ENCODE results near the gene PRDX2. TPM values are rescaled to one million over a fixed set of nuclear protein-coding genes. Genes with fewer than 3 reads are reported as not detected.
A peak's percentile ranks its signal among the peaks of the same experiment; 100 is the strongest.
"Not testable (repeated sequence)": the region's sequence is repeated elsewhere in the genome, so short reads cannot be mapped to it uniquely, and the experiment has no call there.

Gene PRDX2
- total RNA-seq, 1 donor from 2014 or later: 280 TPM

DNA sequence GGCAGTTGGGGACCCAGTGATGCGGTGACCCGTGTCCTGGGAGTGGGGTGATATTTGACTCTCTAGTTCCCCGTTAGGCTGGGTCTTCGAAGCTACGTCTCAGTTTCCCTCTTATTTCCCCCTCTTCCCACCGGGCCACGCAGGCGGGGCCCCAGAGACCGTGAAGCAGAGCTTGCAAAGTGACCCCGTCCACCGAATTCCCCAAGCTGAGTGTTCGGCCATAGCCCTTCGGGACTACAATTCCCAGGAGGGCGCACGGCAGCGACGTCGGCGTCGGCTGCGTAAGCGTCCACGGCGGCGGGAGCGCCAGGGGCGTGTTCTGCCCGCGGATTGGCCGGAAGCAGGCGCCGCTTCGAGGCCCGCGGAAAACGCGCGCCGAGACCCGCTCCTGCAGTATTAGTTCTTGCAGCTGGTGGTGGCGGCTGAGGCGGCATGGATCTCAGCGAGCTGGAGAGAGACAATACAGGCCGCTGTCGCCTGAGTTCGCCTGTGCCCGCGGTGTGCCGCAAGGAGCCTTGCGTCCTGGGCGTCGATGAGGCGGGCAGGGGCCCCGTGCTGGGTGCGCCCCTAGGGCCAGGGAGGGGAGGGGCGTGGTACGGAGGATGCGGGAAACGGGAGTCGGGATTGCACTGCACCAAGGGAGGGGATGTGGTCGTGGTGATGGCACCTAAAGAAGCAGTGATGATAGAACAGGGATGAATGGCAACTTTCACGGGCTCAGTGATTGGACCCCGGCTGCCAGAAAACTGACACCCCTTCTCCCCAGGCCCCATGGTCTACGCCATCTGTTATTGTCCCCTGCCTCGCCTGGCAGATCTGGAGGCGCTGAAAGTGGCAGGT, 4.9 kb upstream of the PRDX2 start, which contains the start of gene RNASEH2A:
RNASEH2A (plus strand) TSS at position 343 of the 840 bp plus-strand sequence; CDS start at position 433, 90 bp downstream.
- no peaks in the 10 kb centered on the region for H3K27me3 Mint-ChIP-seq (ENCODE audit: insufficient read depth)
- peak within 1 kb of the TSS; percentile 89 for H3K27ac Mint-ChIP-seq
- peak within 1 kb of the TSS; percentile 96 for H3K4me3 Mint-ChIP-seq
- peak; percentile 89 for DNase-seq (ENCODE audit: low spot score)
- intact Hi-C loops (cut with micrococcal nuclease): loop anchor here (1.0 to 5.0 kb wide), 4 partner anchors 40 to 110 kb away; partner anchors contain the start of genes DNASE2, FBXW9 and GET3
- H3K36me3 Mint-ChIP-seq (ENCODE audit: low read depth): peaks cover 8% of the 10 kb centered on the region
- H3K4me1 Mint-ChIP-seq (ENCODE audit: low read depth): peaks cover 17% of the 10 kb centered on the region
- no peaks in the 10 kb centered on the region for H3K9me3 Mint-ChIP-seq

DNA sequence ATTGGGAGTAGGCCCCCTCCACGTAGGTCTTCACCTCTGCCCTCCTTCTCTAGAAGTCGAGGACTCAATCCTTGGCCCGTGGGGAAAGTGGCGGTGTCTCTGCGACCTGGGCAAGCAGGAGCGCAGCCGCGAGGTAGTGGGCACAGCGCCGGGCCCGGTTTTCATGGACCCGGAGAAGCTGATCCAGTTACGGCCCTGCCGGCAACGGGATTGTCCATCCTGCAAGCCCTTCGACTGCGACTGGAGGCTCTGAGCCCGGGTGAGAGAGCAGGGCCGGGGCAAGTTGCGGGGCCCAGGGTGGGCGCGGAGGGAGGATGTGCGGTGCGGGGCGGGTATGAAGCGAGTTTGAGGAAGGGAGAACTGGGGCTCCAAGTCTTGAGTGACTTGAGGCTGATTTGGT, 2.5 kb upstream of the PRDX2 start:
- intact Hi-C loops (cut with micrococcal nuclease): no loop called here
- DNase-seq (ENCODE audit: low spot score): no peak
- H3K4me3 Mint-ChIP-seq: no peak overlapping the region
- H3K36me3 Mint-ChIP-seq (ENCODE audit: low read depth): peaks cover 18% of the 10 kb centered on the region
- peaks cover 27% of the 10 kb centered on the region for H3K4me1 Mint-ChIP-seq (ENCODE audit: low read depth)
- no peaks in the 10 kb centered on the region for H3K9me3 Mint-ChIP-seq
- no peak overlapping the region for H3K27ac Mint-ChIP-seq
- no peaks in the 10 kb centered on the region for H3K27me3 Mint-ChIP-seq (ENCODE audit: insufficient read depth)

- Mint-ChIP-seq H3K27me3 (ENCODE audit: insufficient read depth) (no peaks in the 10 kb centered on the region), H3K9me3 (no peaks in the 10 kb centered on the region), H3K4me1 (ENCODE audit: low read depth) (peaks cover 27% of the 10 kb centered on the region), H3K27ac (peak overlapping the region; percentile 68), H3K4me3 (peak overlapping the region; percentile 87), H3K36me3 (ENCODE audit: low read depth) (peaks cover 15% of the 10 kb centered on the region)
- DNase-seq (ENCODE audit: low spot score): no peak
- intact Hi-C loops (cut with micrococcal nuclease): no loop called here
Observed at GRCh38 chr19:12802267-12803106, 887 bp upstream of the PRDX2 start.

DNA sequence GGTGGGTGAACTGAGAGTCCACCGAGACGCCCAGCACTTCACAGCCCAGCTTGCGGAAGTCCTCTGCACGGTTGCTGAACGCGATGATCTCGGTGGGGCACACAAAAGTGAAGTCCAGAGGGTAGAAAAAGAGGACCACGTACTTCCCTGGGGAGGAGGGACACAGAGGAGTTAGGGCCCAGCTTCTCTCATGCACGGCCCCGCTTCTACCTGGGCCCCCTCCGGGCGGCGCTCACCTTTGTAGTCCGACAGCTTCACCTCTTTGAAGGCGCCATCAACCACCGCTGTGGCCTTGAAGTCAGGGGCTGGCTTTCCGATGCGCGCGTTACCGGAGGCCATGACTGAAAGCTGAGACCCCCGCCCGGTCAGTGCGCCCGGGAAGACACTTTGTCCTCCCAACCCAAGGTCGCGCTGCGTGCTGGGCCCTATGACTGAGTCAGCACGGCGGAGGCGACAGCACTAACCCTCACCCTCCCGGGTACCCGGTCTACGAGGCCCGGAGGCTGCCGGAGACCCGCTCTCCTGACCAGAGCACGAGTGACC, 606 bp downstream of the PRDX2 start:
- Mint-ChIP-seq H3K4me1 (ENCODE audit: low read depth) (peaks cover 29% of the 10 kb centered on the region), H3K27me3 (ENCODE audit: insufficient read depth) (no peaks in the 10 kb centered on the region), H3K9me3 (no peaks in the 10 kb centered on the region), H3K4me3 (peak overlapping the region; percentile 87), H3K36me3 (ENCODE audit: low read depth) (peaks cover 17% of the 10 kb centered on the region), H3K27ac (peak overlapping the region; percentile 80)
- DNase-seq (ENCODE audit: low spot score): no peak
- intact Hi-C loops (cut with micrococcal nuclease): no loop called here

- Mint-ChIP-seq H3K36me3 (ENCODE audit: low read depth) (peaks cover 17% of the 10 kb centered on the region), H3K27ac (peak overlapping the region; percentile 80), H3K9me3 (no peaks in the 10 kb centered on the region), H3K4me1 (ENCODE audit: low read depth) (peaks cover 32% of the 10 kb centered on the region), H3K27me3 (ENCODE audit: insufficient read depth) (no peaks in the 10 kb centered on the region), H3K4me3 (peak overlapping the region; percentile 87)
- no peak for DNase-seq (ENCODE audit: low spot score)
- intact Hi-C loops (cut with micrococcal nuclease): no loop called here
Observed at GRCh38 chr19:12800466-12800770, 1.2 kb downstream of the PRDX2 start.

DNA sequence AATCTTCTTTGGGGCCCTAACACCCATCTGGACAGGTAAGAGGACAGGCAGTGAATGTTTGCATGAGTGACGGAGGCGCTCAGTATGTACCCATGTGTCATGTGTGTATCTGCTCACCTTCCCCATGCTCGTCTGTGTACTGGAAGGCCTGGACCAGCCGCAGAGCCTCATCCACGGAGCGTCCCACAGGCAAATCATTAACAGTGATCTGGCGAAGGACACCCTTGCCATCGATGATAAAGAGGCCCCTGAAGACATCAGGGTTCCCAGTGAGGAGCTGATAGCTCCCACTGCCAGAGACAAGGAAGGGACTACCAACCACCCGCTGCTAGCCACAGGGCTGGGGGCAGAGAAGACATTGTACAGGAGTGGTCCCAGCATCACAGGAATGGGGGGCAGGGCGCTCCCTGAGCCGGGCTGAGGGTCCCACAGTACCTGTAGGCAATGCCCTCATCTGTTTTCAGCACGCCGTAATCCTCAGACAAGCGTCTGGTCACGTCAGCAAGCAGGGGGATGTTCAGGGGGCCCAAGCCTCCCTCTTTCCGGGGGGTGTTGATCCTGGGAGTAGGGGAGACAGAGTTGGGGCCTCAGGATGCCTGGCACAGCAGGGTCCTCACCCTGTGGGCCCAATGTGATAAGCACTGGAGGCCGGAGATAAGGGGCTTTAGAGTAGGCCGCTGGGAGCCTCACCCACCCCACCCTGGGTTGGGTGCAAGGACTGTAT, 1.7 kb downstream of the PRDX2 start:
- Mint-ChIP-seq H3K9me3 (no peaks in the 10 kb centered on the region), H3K27me3 (ENCODE audit: insufficient read depth) (no peaks in the 10 kb centered on the region), H3K4me1 (ENCODE audit: low read depth) (peaks cover 33% of the 10 kb centered on the region), H3K27ac (no peak overlapping the region), H3K4me3 (peak overlapping the region; percentile 87), H3K36me3 (ENCODE audit: low read depth) (peaks cover 17% of the 10 kb centered on the region)
- DNase-seq (ENCODE audit: low spot score): no peak
- intact Hi-C loops (cut with micrococcal nuclease): no loop called here

- H3K27ac Mint-ChIP-seq; DNase-seq (ENCODE audit: low spot score); intact Hi-C loops (cut with micrococcal nuclease); H3K4me3 Mint-ChIP-seq; H3K9me3 Mint-ChIP-seq; H3K27me3 Mint-ChIP-seq (ENCODE audit: insufficient read depth): not testable (repeated sequence)
- peaks cover 41% of the 10 kb centered on the region for H3K4me1 Mint-ChIP-seq (ENCODE audit: low read depth)
- peaks cover 27% of the 10 kb centered on the region for H3K36me3 Mint-ChIP-seq (ENCODE audit: low read depth)
Observed at GRCh38 chr19:12797607-12798006, 4.0 kb downstream of the PRDX2 start.

DNA sequence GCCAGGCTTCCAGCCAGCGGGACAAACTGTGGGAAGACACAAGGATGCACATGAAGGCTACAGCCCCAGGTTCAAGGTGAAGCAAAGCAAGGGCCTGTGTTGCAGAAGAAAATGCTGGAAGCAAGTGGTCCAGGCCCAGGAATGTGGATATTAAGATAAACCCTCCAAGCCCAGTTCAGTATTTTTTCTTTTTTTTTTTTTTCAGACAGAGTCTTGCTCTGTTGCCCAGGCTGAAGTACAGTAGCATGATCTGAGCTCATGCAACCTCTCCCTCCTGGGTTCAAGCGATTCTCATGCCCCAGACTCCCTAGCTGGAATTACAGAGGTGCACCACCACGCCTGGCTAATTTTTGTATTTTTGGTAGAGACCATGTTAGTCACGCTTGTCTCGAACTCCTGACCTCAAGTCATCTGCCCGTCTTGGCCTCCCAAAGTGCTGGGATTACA, 4.4 kb downstream of the PRDX2 start:
- no peak for DNase-seq (ENCODE audit: low spot score)
- H3K4me1 Mint-ChIP-seq (ENCODE audit: low read depth): peaks cover 37% of the 10 kb centered on the region
- H3K4me3 Mint-ChIP-seq: no peak overlapping the region
- intact Hi-C loops (cut with micrococcal nuclease): no loop called here
- peaks cover 29% of the 10 kb centered on the region for H3K36me3 Mint-ChIP-seq (ENCODE audit: low read depth)
- no peaks in the 10 kb centered on the region for H3K9me3 Mint-ChIP-seq
- H3K27ac Mint-ChIP-seq: no peak overlapping the region
- H3K27me3 Mint-ChIP-seq (ENCODE audit: insufficient read depth): no peaks in the 10 kb centered on the region

GRCh38 chr19:12796146-12797071, 5.2 kb downstream of the PRDX2 start:
- intact Hi-C loops (cut with micrococcal nuclease): loop anchor here (1.0 kb wide), 4 partner anchors 19 to 51 kb away; no protein-coding TSS in a partner anchor
- Mint-ChIP-seq H3K9me3 (no peaks in the 10 kb centered on the region), H3K4me3 (peak overlapping the region; percentile 72), H3K27me3 (ENCODE audit: insufficient read depth) (no peaks in the 10 kb centered on the region), H3K4me1 (ENCODE audit: low read depth) (peaks cover 35% of the 10 kb centered on the region), H3K36me3 (ENCODE audit: low read depth) (peaks cover 29% of the 10 kb centered on the region), H3K27ac (peak overlapping the region; percentile 88)
- peak; percentile 75 for DNase-seq (ENCODE audit: low spot score)

DNA sequence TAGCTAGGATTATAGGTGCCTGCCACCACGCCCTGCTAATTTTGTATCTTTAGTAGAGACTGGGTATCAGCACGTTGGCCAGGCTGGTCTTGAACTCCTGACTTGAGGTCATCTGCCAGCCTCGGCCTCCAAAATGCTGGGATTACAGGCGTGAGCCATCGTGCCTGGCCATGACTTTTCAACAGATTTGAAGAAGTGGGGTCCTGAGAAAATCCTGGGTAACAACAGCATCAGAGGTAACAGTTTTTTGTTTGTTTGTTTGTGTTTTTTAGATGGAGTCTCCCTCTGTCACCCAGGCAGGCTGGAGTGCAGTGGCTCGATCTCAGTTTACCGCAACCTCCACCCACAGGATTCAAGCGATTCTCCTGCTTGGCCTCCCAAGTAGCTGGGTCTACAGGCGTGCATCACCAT, 6.6 kb downstream of the PRDX2 start:
- H3K27ac Mint-ChIP-seq: peak overlapping the region; percentile 96
- no peaks in the 10 kb centered on the region for H3K9me3 Mint-ChIP-seq
- H3K27me3 Mint-ChIP-seq (ENCODE audit: insufficient read depth): no peaks in the 10 kb centered on the region
- peaks cover 24% of the 10 kb centered on the region for H3K36me3 Mint-ChIP-seq (ENCODE audit: low read depth)
- H3K4me3 Mint-ChIP-seq: peak overlapping the region; percentile 85
- DNase-seq (ENCODE audit: low spot score): no peak
- intact Hi-C loops (cut with micrococcal nuclease): loop anchor here (1.0 to 5.0 kb wide), 2 partner anchors 75 to 1708 kb away; partner anchors contain the start of gene LDLR
- peaks cover 36% of the 10 kb centered on the region for H3K4me1 Mint-ChIP-seq (ENCODE audit: low read depth)

DNA sequence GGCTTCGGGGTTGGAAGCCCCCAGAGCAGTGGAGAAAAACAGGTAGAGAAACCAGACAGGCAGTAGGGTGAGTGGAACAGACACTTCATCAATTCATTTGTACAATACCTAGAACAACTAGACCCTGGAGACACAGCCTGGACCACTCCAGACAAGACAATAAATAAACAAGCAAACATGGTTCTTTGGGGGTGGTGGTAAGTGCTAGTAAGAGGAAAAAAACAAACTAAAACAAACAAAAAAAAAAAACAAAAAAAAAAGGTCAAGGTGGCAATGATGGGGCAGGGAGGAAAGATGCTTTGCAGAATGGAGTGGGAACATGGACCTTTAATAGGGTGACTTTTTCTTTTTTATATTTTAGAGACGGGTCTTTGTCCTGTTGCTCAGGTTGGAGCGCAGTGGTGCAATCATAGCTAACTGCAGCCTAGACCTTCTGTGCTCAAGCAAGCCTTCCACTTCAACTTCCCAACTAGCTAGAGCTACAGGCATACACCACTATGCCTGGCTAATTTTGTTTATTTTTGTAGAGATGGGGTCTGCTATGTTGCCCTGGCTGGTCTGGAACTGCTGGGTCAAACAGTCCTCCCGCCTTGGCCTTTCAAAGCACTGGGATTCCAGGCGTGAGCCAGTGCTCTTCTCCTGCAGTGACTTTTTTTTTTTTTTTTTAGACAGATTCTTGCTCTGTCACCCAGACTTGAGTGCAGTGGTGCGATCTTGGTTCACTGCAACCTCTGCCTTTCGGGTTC, 7.2 kb downstream of the PRDX2 start:
- peak overlapping the region; percentile 85 for H3K4me3 Mint-ChIP-seq
- H3K9me3 Mint-ChIP-seq: no peaks in the 10 kb centered on the region
- intact Hi-C loops (cut with micrococcal nuclease): loop anchor here (1.0 to 5.0 kb wide), 2 partner anchors 74 to 1707 kb away; partner anchors contain the start of gene LDLR

More for the DNA sequence above, 7.2 kb downstream of the PRDX2 start:
- Mint-ChIP-seq H3K4me1 (ENCODE audit: low read depth) (peaks cover 36% of the 10 kb centered on the region), H3K36me3 (ENCODE audit: low read depth) (peaks cover 19% of the 10 kb centered on the region), H3K27me3 (ENCODE audit: insufficient read depth) (no peaks in the 10 kb centered on the region), H3K27ac (peak overlapping the region; percentile 96)
- DNase-seq (ENCODE audit: low spot score): no peak
